IMR-90 (cell line): ENCODE data around the gene OR10K1. TPM values are rescaled to one million over a fixed set of nuclear protein-coding genes. Genes with fewer than 3 reads are reported as not detected.

ENCODE experiments used
- ATAC-seq: fragments of 200-7000 bp; cut with Tn5 transposase; 2 replicates; pipeline ENCODE4 v1.9.1; 2020; ENCODE audit warnings: low read depth, mild to moderate bottlenecking, moderate library complexity
- BruUV-seq: library from RNA; stranded (reverse); fragments of 400-500 nt; replicated peaks from 2 replicates; lab custom pipeline; 2021; lab: Mats Ljungman, UMichigan
- CTCF ChIA-PET: fragments of 300-600 bp; formaldehyde crosslinking; extraction: SDS; loops from one replicate; lab custom pipeline; 2021; ENCODE audit warnings: antibody characterized with exemption; lab: Yijun Ruan, JAX
- POLR2A ChIA-PET: fragments of 300-600 bp; sonication (Branson Sonifier 250); formaldehyde crosslinking; loops from one replicate; lab custom pipeline; 2022; ENCODE audit warnings: antibody characterized with exemption; ENCODE audit not compliant: unreplicated experiment; lab: Charles Lee
- DNase-seq: peaks from one replicate; pipeline ENCODE4 v3.0.0; 2013
- H2AFZ ChIP-seq: replicated peaks from 2 replicates; pipeline ENCODE3; 2013; ENCODE audit warnings: low read length, mild to moderate bottlenecking; ENCODE audit not compliant: poor library complexity
- H2AK5ac ChIP-seq: 2 replicates; pipeline ENCODE4 v1.6.1; 2013; ENCODE audit warnings: low read depth, low read length, inconsistent platforms
- H2AK9ac ChIP-seq: replicated peaks from 2 replicates; pipeline ENCODE3; 2013; ENCODE audit warnings: mild to moderate bottlenecking, low read depth, low read length, moderate library complexity; ENCODE audit not compliant: poor library complexity
- H2BK120ac ChIP-seq: 2 replicates; pipeline ENCODE4 v1.6.1; 2013; ENCODE audit warnings: low read depth, low read length, inconsistent platforms
- H2BK15ac ChIP-seq: 3 replicates; pipeline ENCODE4 v1.6.1; 2013; ENCODE audit warnings: low read depth, low read length, inconsistent platforms
- H2BK20ac ChIP-seq: 2 replicates; pipeline ENCODE4 v1.6.1; 2013; ENCODE audit warnings: low read depth, mild to moderate bottlenecking, inconsistent platforms, low read length, moderate library complexity
- H2BK5ac ChIP-seq: 2 replicates; pipeline ENCODE4 v1.6.1; 2013; ENCODE audit warnings: mild to moderate bottlenecking, low read depth, low read length, inconsistent platforms; ENCODE audit not compliant: poor library complexity, severe bottlenecking
- H3K14ac ChIP-seq: replicated peaks from 2 replicates; pipeline ENCODE4 v1.6.1; 2013; ENCODE audit warnings: low read depth, low read length, inconsistent platforms
- H3K18ac ChIP-seq: 2 replicates; pipeline ENCODE4 v1.6.1; 2013; ENCODE audit warnings: low read depth, low read length, control low read depth
- H3K23ac ChIP-seq: 2 replicates; pipeline ENCODE4 v1.6.1; 2013; ENCODE audit warnings: low read depth, low read length, inconsistent platforms
- H3K27ac ChIP-seq: 2 replicates; pipeline ENCODE4 v1.5.1; 2013; ENCODE audit warnings: mild to moderate bottlenecking, control low read depth, low read length; ENCODE audit not compliant: insufficient read depth
- H3K27me3 ChIP-seq: 2 replicates; pipeline ENCODE4 v1.6.1; 2013; ENCODE audit warnings: low read length; ENCODE audit not compliant: control insufficient read depth, insufficient read depth
- H3K36me3 ChIP-seq: 2 replicates; pipeline ENCODE4 v1.6.1; 2013; ENCODE audit warnings: low read length, mixed read lengths; ENCODE audit not compliant: control insufficient read depth, insufficient read depth
- H3K4ac ChIP-seq: 2 replicates; pipeline ENCODE4 v1.6.1; 2013; ENCODE audit warnings: low read depth, low read length, inconsistent platforms
- H3K4me1 ChIP-seq: 2 replicates; pipeline ENCODE4 v1.6.1; 2013; ENCODE audit warnings: low read length, mixed read lengths; ENCODE audit not compliant: control insufficient read depth, insufficient read depth
- H3K4me2 ChIP-seq: 2 replicates; pipeline ENCODE4 v1.6.1; 2013; ENCODE audit warnings: low read depth, mild to moderate bottlenecking, control low read depth, low read length, moderate library complexity
- H3K4me3 ChIP-seq: 2 replicates; pipeline ENCODE4 v1.5.1; 2013; ENCODE audit warnings: low read depth, mild to moderate bottlenecking, control low read depth, low read length, moderate library complexity; ENCODE audit not compliant: insufficient read depth
- H3K56ac ChIP-seq: 2 replicates; pipeline ENCODE4 v1.6.1; 2013; ENCODE audit warnings: low read length, inconsistent platforms; ENCODE audit not compliant: insufficient read depth; ENCODE audit errors: extremely low read depth
- H3K79me1 ChIP-seq, 2 experiments: 2 replicates each; pipeline ENCODE4 v1.6.1; 2013; ENCODE audit warnings: low read length in 2 of 2, inconsistent platforms in 1 of 2, low read depth in 1 of 2
- H3K9ac ChIP-seq: 2 replicates; pipeline ENCODE4 v1.6.1; 2013; ENCODE audit warnings: low read depth, low read length, control low read depth
- H3K9me1 ChIP-seq: 2 replicates; pipeline ENCODE4 v1.6.1; 2013; ENCODE audit warnings: low read length, inconsistent platforms; ENCODE audit not compliant: insufficient read depth
- H3K9me3 ChIP-seq: 2 replicates; pipeline ENCODE4 v1.6.1; 2013; ENCODE audit warnings: low read length; ENCODE audit not compliant: control insufficient read depth, insufficient read depth
- H4K20me1 ChIP-seq: 2 replicates; pipeline ENCODE4 v1.6.1; 2013; ENCODE audit warnings: low read length, inconsistent platforms; ENCODE audit not compliant: insufficient read depth
- H4K5ac ChIP-seq: 2 replicates; pipeline ENCODE4 v1.6.1; 2013; ENCODE audit warnings: mild to moderate bottlenecking, low read depth, low read length, control low read depth
- H4K8ac ChIP-seq, 2 experiments: 2 replicates each; pipeline ENCODE4 v1.6.1; 2013; ENCODE audit warnings: low read depth in 2 of 2, low read length in 2 of 2, control low read depth in 1 of 2, inconsistent platforms in 1 of 2
- H4K91ac ChIP-seq: 2 replicates; pipeline ENCODE4 v1.6.1; 2013; ENCODE audit warnings: low read depth, low read length, inconsistent platforms; ENCODE audit not compliant: insufficient read depth
- BHLHE40 ChIP-seq: fragments of 150-350 bp; IDR thresholded peaks from 2 replicates; pipeline ENCODE4 v1.6.1; 2016; ENCODE audit warnings: mild to moderate bottlenecking, low read depth, low read length
- CHD1 ChIP-seq: IDR thresholded peaks from 2 replicates; pipeline ENCODE4 v1.6.1; 2012; ENCODE audit warnings: low read depth, low read length, improper control_type of control experiment
- CTCF ChIP-seq: conservative IDR thresholded peaks from 2 replicates; pipeline ENCODE4 v1.5.1; 2012; ENCODE audit warnings: mild to moderate bottlenecking, low read depth, low read length, improper control_type of control experiment
- FOS ChIP-seq: fragments of 150-350 bp; IDR thresholded peaks from 2 replicates; pipeline ENCODE4 v1.6.1; 2016; ENCODE audit warnings: low read depth, low read length
- NFE2L2 ChIP-seq: fragments of 150-350 bp; IDR thresholded peaks from 2 replicates; pipeline ENCODE4 v1.6.1; 2016; ENCODE audit warnings: low read depth, mild to moderate bottlenecking, low read length
- POLR2A ChIP-seq: IDR thresholded peaks from 2 replicates; pipeline ENCODE4 v1.6.1; 2012; ENCODE audit warnings: mild to moderate bottlenecking, low read depth, low read length
- RAD21 ChIP-seq: IDR thresholded peaks from 2 replicates; pipeline ENCODE4 v1.6.1; 2012; ENCODE audit warnings: low read length, improper control_type of control experiment
- RCOR1 ChIP-seq: IDR thresholded peaks from 2 replicates; pipeline ENCODE4 v1.6.1; 2012; ENCODE audit warnings: mild to moderate bottlenecking, low read length, improper control_type of control experiment; ENCODE audit not compliant: insufficient replicate concordance
- RFX5 ChIP-seq: IDR thresholded peaks from 2 replicates; pipeline ENCODE4 v1.8.0; 2012; ENCODE audit warnings: low read depth, mild to moderate bottlenecking, low read length, moderate library complexity
- WGBS, 2 experiments: methylation state at CpG; one replicate each; pipeline versions ENCODE4 v1.1.5 to v1.1.7; 2013; ENCODE audit warnings: missing lambda C conversion rate in 2 of 2; ENCODE audit not compliant: insufficient read length in 1 of 2; ENCODE audit errors: extremely low coverage in 2 of 2; 5-methylcytosine and 5-hydroxymethylcytosine counted together
- dilution Hi-C: fragments of 300-500 bp; cut with HindIII; formaldehyde crosslinking; loops from one replicate; pipeline ENCODE4 v1.14.3; 2018; ENCODE audit warnings: low sequenced_read_pairs; ENCODE audit not compliant: unreplicated experiment
- in situ Hi-C: fragments of 300-500 bp; cut with MboI; formaldehyde crosslinking; loops from 3 replicates; pipeline ENCODE4 v1.14.3; 2019; ENCODE audit warnings: low sequenced_read_pairs, inconsistent platforms, mixed read lengths
- intact Hi-C: fragments of 100-400 bp; cut with micrococcal nuclease; formaldehyde crosslinking; loops from 2 replicates; pipeline ENCODE4 v1.10.0; 2022
- polyA plus RNA-seq, 3 experiments: library from polyadenylated mRNA; depleted of rRNA; stranded (reverse); fragments of >200 nt; gene quantifications; 2 replicates each; pipeline ENCODE4 v1.2.3, GENCODE V29; 2012; ENCODE audit warnings: low replicate concordance in 1 of 3
- total RNA-seq: library from RNA; depleted of rRNA; stranded (reverse); fragments of >200 nt; gene quantifications from 2 replicates; pipeline ENCODE4 v1.2.3, GENCODE V29; 2012

Gene OR10K1
- total and polyA plus RNA-seq, 2 of the 4 experiments (the other 2 are of a cell fraction): not detected

- in situ Hi-C loops: no loop called here
- Histone ChIP-seq H3K27me3 (no peaks in the 10 kb centered on the region), H3K79me1 (no peaks in the 10 kb centered on the region), H3K36me3 (no peaks in the 10 kb centered on the region), H3K18ac (no peak overlapping the region), H3K9ac (no peak overlapping the region), H3K4me1 (no peaks in the 10 kb centered on the region), H2AFZ (no peak overlapping the region), H3K23ac (no peak overlapping the region), H2AK9ac (no peak overlapping the region), H4K91ac (no peak overlapping the region), H3K4ac (no peak overlapping the region), H2BK15ac (no peak overlapping the region), H3K9me3 (no peaks in the 10 kb centered on the region), H2BK5ac (no peak overlapping the region), H3K14ac (no peak overlapping the region), H2BK20ac (no peak overlapping the region), H3K4me2 (no peak overlapping the region), H4K20me1 (no peaks in the 10 kb centered on the region), H4K5ac (no peak overlapping the region), H3K27ac (no peak overlapping the region), H4K8ac (no peak overlapping the region), H3K4me3 (no peak overlapping the region), H2AK5ac (no peak overlapping the region), H3K9me1 (no peaks in the 10 kb centered on the region), H2BK120ac (no peak overlapping the region), H3K56ac (no peak overlapping the region)
- no peak for TF ChIP-seq CTCF
- TF ChIP-seq BHLHE40: no peak
- TF ChIP-seq CHD1: no peak
- no peak for TF ChIP-seq RCOR1
- no peak for TF ChIP-seq POLR2A
- TF ChIP-seq RAD21: no peak
- TF ChIP-seq NFE2L2: no peak
- TF ChIP-seq FOS: no peak
- no peak for TF ChIP-seq RFX5
- intact Hi-C loops: no loop called here
- dilution Hi-C loops: no loop called here
- ATAC-seq (no peak), DNase-seq (no peak)
- WGBS, 2 experiments: no CpG with 5 or more reads among the region's 4 CpGs
- no TSS peak for BruUV-seq
- ChIA-PET POLR2A (no interaction called here), CTCF (no interaction called here)
Observed at GRCh38 chr1:158414651-158415345, 46.8 kb upstream of the OR10K1 start.
